ENCODE data around the gene HEG1. TPM values are rescaled to one million over a fixed set of nuclear protein-coding genes. Genes with fewer than 3 reads are reported as not detected.

HEG1 gene
- total and polyA plus RNA-seq, 2 of the 13 experiments (the other 11 are each of a cell fraction or from before 2014, with no cell fraction given), result 10.7 to 18.2 TPM

DNA sequence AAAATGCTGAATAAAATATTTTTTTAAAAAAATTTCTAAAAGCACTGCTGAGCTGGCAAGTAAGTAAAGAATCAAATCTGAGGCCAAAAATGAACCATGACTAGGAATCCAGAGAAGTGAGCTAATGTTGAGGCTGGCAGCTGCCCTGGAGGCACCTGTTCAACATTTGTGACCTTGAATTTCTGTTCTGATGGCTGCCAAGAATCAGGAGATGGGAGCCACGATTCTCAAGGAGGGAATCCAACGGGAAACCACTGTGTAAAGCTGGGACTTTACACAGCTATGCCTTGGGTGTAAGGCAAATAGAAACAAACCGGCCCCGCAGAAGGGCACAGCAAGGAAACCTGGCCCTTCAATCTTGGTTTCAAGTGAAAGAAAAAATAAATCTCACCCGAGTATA lies 22.7 kb downstream of the HEG1 start:
- TF ChIP-seq HOXD1 (CRISPR knock-in tag; IDR thresholded peaks at IDR 0.05) (no peak), HNRNPL (IDR thresholded peaks at IDR 0.05; ENCODE audit: low read depth, low read length) (no peak), RFX3 (CRISPR knock-in tag; IDR thresholded peaks at IDR 0.05) (no peak), ELF1 (CRISPR knock-in tag; IDR thresholded peaks at IDR 0.05) (no peak), ERF (CRISPR knock-in tag; IDR thresholded peaks at IDR 0.05) (no peak), ZNF598 (CRISPR knock-in tag; IDR thresholded peaks at IDR 0.05; ENCODE audit: borderline replicate concordance) (no peak), ATF7-NPFF (CRISPR knock-in tag; IDR thresholded peaks at IDR 0.05; ENCODE audit: low read depth) (no peak), TBL1XR1 (IDR thresholded peaks at IDR 0.05; ENCODE audit: borderline replicate concordance, low read length, partially characterized antibody) (no peak)
- TF ChIP-seq, protein P1, sequence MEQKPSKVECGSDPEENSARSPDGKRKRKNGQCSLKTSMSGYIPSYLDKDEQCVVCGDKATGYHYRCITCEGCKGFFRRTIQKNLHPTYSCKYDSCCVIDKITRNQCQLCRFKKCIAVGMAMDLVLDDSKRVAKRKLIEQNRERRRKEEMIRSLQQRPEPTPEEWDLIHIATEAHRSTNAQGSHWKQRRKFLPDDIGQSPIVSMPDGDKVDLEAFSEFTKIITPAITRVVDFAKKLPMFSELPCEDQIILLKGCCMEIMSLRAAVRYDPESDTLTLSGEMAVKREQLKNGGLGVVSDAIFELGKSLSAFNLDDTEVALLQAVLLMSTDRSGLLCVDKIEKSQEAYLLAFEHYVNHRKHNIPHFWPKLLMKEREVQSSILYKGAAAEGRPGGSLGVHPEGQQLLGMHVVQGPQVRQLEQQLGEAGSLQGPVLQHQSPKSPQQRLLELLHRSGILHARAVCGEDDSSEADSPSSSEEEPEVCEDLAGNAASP (CRISPR knock-in tag; IDR thresholded peaks at IDR 0.05; ENCODE audit: borderline replicate concordance), result no peak
- TF ChIP-seq, protein P2, sequence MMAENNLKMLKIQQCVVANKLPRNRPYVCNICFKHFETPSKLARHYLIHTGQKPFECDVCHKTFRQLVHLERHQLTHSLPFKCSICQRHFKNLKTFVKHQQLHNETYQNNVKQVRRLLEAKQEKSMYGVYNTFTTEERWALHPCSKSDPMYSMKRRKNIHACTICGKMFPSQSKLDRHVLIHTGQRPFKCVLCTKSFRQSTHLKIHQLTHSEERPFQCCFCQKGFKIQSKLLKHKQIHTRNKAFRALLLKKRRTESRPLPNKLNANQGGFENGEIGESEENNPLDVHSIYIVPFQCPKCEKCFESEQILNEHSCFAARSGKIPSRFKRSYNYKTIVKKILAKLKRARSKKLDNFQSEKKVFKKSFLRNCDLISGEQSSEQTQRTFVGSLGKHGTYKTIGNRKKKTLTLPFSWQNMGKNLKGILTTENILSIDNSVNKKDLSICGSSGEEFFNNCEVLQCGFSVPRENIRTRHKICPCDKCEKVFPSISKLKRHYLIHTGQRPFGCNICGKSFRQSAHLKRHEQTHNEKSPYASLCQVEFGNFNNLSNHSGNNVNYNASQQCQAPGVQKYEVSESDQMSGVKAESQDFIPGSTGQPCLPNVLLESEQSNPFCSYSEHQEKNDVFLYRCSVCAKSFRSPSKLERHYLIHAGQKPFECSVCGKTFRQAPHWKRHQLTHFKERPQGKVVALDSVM (CRISPR knock-in tag; IDR thresholded peaks at IDR 0.05), result no peak
- TF ChIP-seq, protein P3, sequence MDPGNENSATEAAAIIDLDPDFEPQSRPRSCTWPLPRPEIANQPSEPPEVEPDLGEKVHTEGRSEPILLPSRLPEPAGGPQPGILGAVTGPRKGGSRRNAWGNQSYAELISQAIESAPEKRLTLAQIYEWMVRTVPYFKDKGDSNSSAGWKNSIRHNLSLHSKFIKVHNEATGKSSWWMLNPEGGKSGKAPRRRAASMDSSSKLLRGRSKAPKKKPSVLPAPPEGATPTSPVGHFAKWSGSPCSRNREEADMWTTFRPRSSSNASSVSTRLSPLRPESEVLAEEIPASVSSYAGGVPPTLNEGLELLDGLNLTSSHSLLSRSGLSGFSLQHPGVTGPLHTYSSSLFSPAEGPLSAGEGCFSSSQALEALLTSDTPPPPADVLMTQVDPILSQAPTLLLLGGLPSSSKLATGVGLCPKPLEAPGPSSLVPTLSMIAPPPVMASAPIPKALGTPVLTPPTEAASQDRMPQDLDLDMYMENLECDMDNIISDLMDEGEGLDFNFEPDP (CRISPR knock-in tag; conservative IDR thresholded peaks at IDR 0.05), result no peak
- H3K9ac ChIP-seq (ENCODE audit: insufficient read depth, low read depth, low read length), result no peak overlapping the region
- DNase-seq (ENCODE audit: low spot score) (no peak), FAIRE-seq (no peak), ATAC-seq (no peak)
- ChIA-PET CTCF (ENCODE audit: low intra/inter-chr PET ratio, low total read pairs) (no interaction called here), POLR2A (interaction anchor here (1.3 to 1.6 kb wide), 2 partner anchors 19 to 30 kb away, joined by 3 to 5 read pairs; no protein-coding TSS in a partner anchor)
- no peaks in the 10 kb centered on the region for H3K9me3 ChIP-seq (ENCODE audit: low read length)
- intact Hi-C loops (cut with micrococcal nuclease; ENCODE audit: unreplicated experiment) (no loop called here), in situ Hi-C loops (cut with HindIII; ENCODE audit: extremely low pct_ligation_motif_present, low pct_unique_long_range_greater_than_20kb) (no loop called here)
- no TSS peak for BruUV-seq (replicated peaks)
- H3K4me1 ChIP-seq (ENCODE audit: insufficient read depth, low read length), result peaks cover 22% of the 10 kb centered on the region
- H3K79me2 ChIP-seq (ENCODE audit: insufficient read depth, low read length), result peaks cover 14% of the 10 kb centered on the region
- no peak overlapping the region for H3K4me3 ChIP-seq (replicated peaks in 1 of 3; ENCODE audit: insufficient read depth in 1 of 3, low read depth in 2 of 3, low read length in 3 of 3)
- peaks cover 8 to 16% of the 10 kb centered on the region in 2 experiments for H3K36me3 ChIP-seq (replicated peaks in 1 of 2; ENCODE audit: control insufficient read depth in 1 of 2, insufficient read depth in 2 of 2, low read length in 2 of 2)
- WGBS (ENCODE audit: low lambda C conversion rate), result 92% methylated on average over 5 of the region's 5 CpGs
- 0 out of 2 replicates have a peak, but pooled peaks cover 2% of the 10 kb centered on the region for H4K20me1 ChIP-seq (ENCODE audit: insufficient read depth, low read length)
- no peak overlapping the region for H2AFZ ChIP-seq (ENCODE audit: low read length)
- H3K27ac ChIP-seq (ENCODE audit: extremely low read length, insufficient read depth, low read length), result no peak overlapping the region
- H3K4me2 ChIP-seq (ENCODE audit: low read depth, low read length), result no peak overlapping the region
- H3K27me3 ChIP-seq (ENCODE audit: control insufficient read depth in 1 of 2, insufficient read depth in 2 of 2, low read length in 2 of 2), result no peaks in the 10 kb centered on the region

Measured in HepG2 (cell line).